Right renal cortex interstitium (tissue), 3 donors: ENCODE results near the gene ERAL1. TPM values are rescaled to one million over a fixed set of nuclear protein-coding genes. Genes with fewer than 3 reads are reported as not detected.
"Not testable (repeated sequence)": the region's sequence is repeated elsewhere in the genome, so short reads cannot be mapped to it uniquely, and the experiment has no call there.

ENCODE experiments used
- DNase-seq, 3 donors: peaks; one replicate each; pipeline ENCODE4 v3.0.0-alpha.2; 2013; ENCODE audit warnings: low read depth in 3 of 3, low spot score in 2 of 3
- polyA plus RNA-seq, 3 donors: library from polyadenylated mRNA; unstranded; fragments of 120-200 nt; gene quantifications; one replicate each; pipeline ENCODE4 v1.2.1, GENCODE V29; 2013; ENCODE audit not compliant: insufficient read length in 3 of 3

The ERAL1 gene
- polyA plus RNA-seq, 3 donors = 60.4 to 70.7 (median 65.0) TPM

- peak in 1 of 3 donors; percentile 21 for DNase-seq
These were observed 42.3 kb downstream of the ERAL1 start, which contains the start of gene FLOT2 for GRCh38 chr17:28896884-28897768. Gene FLOT2 (minus strand): TSS chr17:28897733. CDS start chr17:28897574, 159 bp downstream.

DNA sequence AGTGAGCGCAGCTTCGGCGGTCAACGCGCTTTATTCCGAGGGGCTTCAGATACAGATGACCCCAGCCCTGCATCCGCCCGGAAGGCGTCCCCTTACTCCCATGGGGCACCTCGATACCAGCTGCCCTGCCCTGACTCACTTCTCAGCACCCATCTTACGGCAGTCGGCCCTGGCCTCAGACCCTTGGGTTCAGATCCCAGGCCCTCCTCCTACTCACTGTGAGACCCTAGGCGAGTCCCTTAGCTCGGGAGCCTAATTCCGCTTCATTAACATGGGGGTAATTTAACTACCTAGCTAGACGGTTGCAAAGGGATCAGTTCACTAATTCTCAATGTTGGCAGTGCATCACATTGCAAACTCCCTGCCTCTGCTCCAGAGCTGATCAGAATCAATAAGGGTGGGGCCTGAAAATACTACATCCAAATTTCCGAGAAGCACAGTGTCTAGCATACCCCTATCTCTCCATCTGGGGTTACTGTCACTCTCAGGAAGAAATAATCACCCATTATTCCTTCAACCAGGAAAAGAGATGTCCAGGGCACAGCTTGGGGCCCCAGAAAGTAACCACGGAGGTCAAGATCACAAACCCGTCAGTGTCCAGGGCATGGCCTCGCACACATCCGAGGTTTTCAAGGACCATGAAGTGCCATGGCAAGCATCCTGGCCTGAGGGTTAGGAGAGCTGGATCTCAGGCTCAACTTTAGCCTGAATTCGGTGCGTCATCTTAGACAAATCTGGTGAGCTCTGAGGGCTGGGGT is 43.1 kb downstream of the ERAL1 start:
- DNase-seq = no peak

- DNase-seq = no peak
These were observed 43.7 kb downstream of the ERAL1 start for GRCh38 chr17:28898527-28898955.

DNA sequence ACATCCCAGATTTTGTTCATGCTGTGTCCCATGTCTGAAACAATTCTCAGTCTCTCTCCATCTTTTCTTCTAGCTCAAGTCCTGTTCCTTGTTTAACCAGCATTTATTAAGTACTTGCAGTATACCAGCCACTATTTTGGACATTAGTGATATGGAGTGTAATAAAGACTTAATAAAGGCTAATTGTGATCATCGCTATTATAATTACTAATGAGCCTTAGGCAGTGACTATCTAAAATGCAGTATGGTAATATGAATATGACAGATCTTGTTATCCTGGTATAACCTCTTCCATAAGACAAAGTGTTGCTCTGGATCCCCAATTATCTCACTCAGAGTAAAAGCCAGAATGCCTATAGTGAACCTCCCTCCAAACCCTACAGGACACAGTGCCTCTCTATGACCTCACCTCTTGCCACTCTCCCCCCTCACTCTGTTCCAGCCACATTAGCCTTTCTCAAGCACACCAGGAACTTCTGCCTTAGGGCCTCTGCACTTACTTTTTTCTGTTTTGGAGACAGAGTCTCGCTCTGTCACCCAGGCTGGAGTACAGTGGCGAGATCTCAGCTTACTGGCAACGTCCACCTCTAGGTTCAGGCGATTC is 44.5 kb downstream of the ERAL1 start:
- no peak for DNase-seq

DNA sequence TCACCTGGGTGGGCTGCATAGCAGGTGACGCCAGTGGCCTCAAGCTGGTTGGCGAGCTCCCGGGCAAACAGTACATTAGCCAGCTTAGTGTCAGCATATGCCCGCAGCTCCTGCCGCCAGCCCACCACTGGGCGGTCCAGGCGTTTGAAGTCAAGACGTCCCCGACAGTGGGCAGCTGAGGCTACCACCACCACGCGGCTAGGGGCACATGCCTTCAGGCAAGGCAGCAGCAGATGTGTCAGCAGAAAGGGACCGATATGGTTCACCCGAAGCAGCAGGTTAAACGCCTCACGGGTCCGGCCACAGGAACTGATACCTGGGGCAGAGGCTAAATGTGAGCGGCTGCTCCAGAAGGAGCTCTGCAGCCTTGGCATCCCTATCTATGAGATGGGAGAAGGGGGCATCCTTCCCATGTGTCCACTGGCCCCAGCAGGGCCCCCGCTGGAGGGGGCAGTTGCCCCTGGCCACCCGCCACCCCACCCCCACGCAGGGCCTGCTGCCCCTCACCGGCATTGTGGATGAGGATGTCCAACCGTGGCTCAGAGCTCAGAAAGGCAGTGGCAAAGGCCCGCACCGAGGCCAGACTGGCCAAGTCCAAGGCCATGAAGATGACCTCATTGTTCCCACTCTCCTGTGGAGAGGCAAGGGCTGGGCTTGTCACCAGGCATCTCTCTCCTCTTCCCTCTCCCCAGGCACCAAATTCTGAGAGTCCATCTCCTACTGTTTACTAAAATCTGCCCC is 46.3 kb downstream of the ERAL1 start:
- no peak for DNase-seq

- DNase-seq = peak; percentile 37 to 60 (median 47)
These were observed 47.3 kb downstream of the ERAL1 start for GRCh38 chr17:28901866-28902818.

DNA sequence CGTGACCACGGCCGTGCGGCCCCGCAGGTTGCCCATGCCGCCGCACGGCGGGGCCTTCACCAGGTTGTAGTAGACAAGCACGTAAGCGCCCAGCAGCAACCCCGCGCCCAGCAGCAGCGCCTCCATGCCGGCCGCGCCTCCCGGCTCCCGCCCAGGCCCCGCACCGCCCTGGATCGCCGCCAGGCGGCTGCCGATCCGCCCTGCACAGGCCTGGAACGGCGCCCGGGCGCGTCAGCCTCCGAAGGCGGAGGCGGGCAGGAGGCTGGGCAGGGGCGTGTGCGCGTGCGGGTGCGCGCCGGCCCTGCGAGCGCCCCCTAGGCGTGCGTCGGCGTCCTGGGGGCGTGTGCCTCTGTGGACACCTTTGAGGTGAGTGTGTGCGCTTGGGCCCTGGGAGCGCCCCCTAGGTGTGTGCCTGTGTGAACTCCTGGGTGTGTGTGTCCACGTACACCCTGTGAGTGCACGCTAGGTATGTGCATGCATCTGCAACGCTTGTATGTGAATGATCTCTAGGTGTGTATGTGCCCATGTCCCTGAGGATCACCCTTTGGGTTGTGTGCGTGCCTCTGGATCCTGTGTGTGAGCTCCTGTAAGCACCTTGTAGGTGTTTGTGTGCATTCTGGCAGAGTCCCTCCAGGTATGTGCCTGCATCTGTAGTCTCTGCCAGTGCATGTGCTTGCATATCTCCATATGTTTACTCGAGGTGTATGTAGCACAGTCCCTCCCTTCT is 48.2 kb downstream of the ERAL1 start, which contains the start of gene DHRS13:
Gene DHRS13 (minus strand): TSS at position 261 of the 727 bp plus-strand sequence. CDS start 135 bp downstream, at position 126.
- peak; percentile 73 to 88 (median 83) for DNase-seq

DNA sequence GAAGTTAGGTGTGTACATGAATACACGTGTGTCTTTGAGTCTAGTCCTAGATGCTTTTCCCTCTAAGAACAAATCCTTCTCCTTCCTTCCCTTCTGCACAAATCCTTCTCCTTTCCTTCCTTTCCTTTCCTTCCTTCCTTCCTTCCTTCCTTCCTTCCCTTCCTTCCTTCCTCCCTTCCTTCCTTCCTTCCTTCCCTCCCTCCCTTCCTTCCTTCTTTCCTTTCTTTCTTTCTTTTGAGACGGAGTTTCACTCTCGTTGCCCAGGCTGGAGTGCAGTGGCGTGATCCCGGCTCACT is 48.7 kb downstream of the ERAL1 start:
- not testable (repeated sequence) for DNase-seq

GRCh38 chr17:28904800-28905199 is 50.0 kb downstream of the ERAL1 start:
- no peak for DNase-seq

- DNase-seq = no peak
These were observed 51.5 kb downstream of the ERAL1 start for GRCh38 chr17:28906276-28906675.

GRCh38 chr17:28906706-28907438 is 52.1 kb downstream of the ERAL1 start:
- DNase-seq = no peak

GRCh38 chr17:28907709-28908475 is 53.1 kb downstream of the ERAL1 start:
- no peak for DNase-seq

- DNase-seq = no peak
These were observed 53.9 kb downstream of the ERAL1 start for GRCh38 chr17:28908640-28909167.

- no peak for DNase-seq
These were observed 55.7 kb downstream of the ERAL1 start for GRCh38 chr17:28910534-28910933.
